ENCODE measurements around the gene ZNF516. TPM values are rescaled to one million over a fixed set of nuclear protein-coding genes. Genes with fewer than 3 reads are reported as not detected.
A peak's percentile ranks its signal among the peaks of the same experiment; 100 is the strongest.

ZNF516 gene
- total and polyA plus RNA-seq, 2 experiments from 2014 or later = 17.0 to 78.6 TPM

- DNase-seq (ENCODE audit: low read depth in 1 of 2, low spot score in 1 of 2) = no peak
- peaks cover 13% of the 10 kb centered on the region for H3K4me1 ChIP-seq (ENCODE audit: low read depth)
- no peak overlapping the region for H3K4me3 ChIP-seq
- no peaks in the 10 kb centered on the region for H3K27me3 ChIP-seq
- no peaks in the 10 kb centered on the region for H3K9me3 ChIP-seq (ENCODE audit: low read depth)
- TF ChIP-seq CTCF (IDR thresholded peaks at IDR 0.05; ENCODE audit: low read depth, low read length) = no peak
- no peaks in the 10 kb centered on the region for H3K36me3 ChIP-seq
- no peak overlapping the region for H3K27ac ChIP-seq
Measured at GRCh38 chr18:76461692-76462325, 33.2 kb downstream of the ZNF516 start.

GRCh38 chr18:76461148-76461547 lies 33.9 kb downstream of the ZNF516 start:
- no peak for DNase-seq (ENCODE audit: low read depth in 1 of 2, low spot score in 1 of 2)
- Histone ChIP-seq H3K27me3 (no peaks in the 10 kb centered on the region), H3K27ac (no peak overlapping the region), H3K4me1 (ENCODE audit: low read depth) (peaks cover 20% of the 10 kb centered on the region), H3K9me3 (ENCODE audit: low read depth) (no peaks in the 10 kb centered on the region), H3K4me3 (no peak overlapping the region), H3K36me3 (no peaks in the 10 kb centered on the region)
- no peak for TF ChIP-seq CTCF (IDR thresholded peaks at IDR 0.05; ENCODE audit: low read depth, low read length)

DNA sequence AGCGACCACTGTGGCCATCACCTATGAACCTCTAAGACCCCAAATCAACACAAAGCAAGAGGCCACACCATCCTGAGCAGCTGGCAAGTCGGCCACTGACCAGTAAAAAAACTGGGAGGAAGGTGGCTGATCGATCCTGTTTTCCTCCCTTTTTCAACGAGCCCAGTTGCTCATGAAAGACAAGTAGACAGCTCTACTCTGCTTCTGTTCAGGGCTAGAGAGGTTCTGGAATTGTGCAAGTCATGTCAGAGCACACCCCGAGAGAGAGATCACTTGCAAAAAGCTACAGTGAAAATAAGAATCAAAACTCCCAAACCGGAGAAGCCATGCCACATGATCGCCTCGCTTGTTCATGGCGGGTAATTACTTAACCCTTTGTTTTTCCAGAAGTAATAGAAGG lies 34.6 kb downstream of the ZNF516 start:
- no peak overlapping the region for H3K4me3 ChIP-seq
- peak in 1 of 2 donors; percentile 41 for DNase-seq (ENCODE audit: low read depth in 1 of 2, low spot score in 1 of 2)
- H3K27ac ChIP-seq = no peak overlapping the region
- H3K27me3 ChIP-seq = no peaks in the 10 kb centered on the region
- H3K9me3 ChIP-seq (ENCODE audit: low read depth) = no peaks in the 10 kb centered on the region
- peaks cover 26% of the 10 kb centered on the region for H3K4me1 ChIP-seq (ENCODE audit: low read depth)
- H3K36me3 ChIP-seq = no peaks in the 10 kb centered on the region
- TF ChIP-seq CTCF (IDR thresholded peaks at IDR 0.05; ENCODE audit: low read depth, low read length) = no peak

GRCh38 chr18:76459687-76460350 lies 35.2 kb downstream of the ZNF516 start:
- H3K4me1 ChIP-seq (ENCODE audit: low read depth) = peaks cover 33% of the 10 kb centered on the region
- H3K27ac ChIP-seq = no peak overlapping the region
- peak; percentile 33 for TF ChIP-seq CTCF (IDR thresholded peaks at IDR 0.05; ENCODE audit: low read depth, low read length)
- peak in 1 of 2 donors; percentile 99 for DNase-seq (ENCODE audit: low read depth in 1 of 2, low spot score in 1 of 2)
- H3K36me3 ChIP-seq = no peaks in the 10 kb centered on the region
- H3K27me3 ChIP-seq = no peaks in the 10 kb centered on the region
- no peak overlapping the region for H3K4me3 ChIP-seq
- H3K9me3 ChIP-seq (ENCODE audit: low read depth) = no peaks in the 10 kb centered on the region

GRCh38 chr18:76459312-76459686 lies 35.7 kb downstream of the ZNF516 start:
- H3K27me3 ChIP-seq = no peaks in the 10 kb centered on the region
- peaks cover 38% of the 10 kb centered on the region for H3K4me1 ChIP-seq (ENCODE audit: low read depth)
- no peak overlapping the region for H3K4me3 ChIP-seq
- H3K9me3 ChIP-seq (ENCODE audit: low read depth) = no peaks in the 10 kb centered on the region
- no peak for TF ChIP-seq CTCF (IDR thresholded peaks at IDR 0.05; ENCODE audit: low read depth, low read length)
- no peak for DNase-seq (ENCODE audit: low read depth in 1 of 2, low spot score in 1 of 2)
- no peak overlapping the region for H3K27ac ChIP-seq
- no peaks in the 10 kb centered on the region for H3K36me3 ChIP-seq
